ENCODE data around the gene TUBB1.

Gene TUBB1

DNA sequence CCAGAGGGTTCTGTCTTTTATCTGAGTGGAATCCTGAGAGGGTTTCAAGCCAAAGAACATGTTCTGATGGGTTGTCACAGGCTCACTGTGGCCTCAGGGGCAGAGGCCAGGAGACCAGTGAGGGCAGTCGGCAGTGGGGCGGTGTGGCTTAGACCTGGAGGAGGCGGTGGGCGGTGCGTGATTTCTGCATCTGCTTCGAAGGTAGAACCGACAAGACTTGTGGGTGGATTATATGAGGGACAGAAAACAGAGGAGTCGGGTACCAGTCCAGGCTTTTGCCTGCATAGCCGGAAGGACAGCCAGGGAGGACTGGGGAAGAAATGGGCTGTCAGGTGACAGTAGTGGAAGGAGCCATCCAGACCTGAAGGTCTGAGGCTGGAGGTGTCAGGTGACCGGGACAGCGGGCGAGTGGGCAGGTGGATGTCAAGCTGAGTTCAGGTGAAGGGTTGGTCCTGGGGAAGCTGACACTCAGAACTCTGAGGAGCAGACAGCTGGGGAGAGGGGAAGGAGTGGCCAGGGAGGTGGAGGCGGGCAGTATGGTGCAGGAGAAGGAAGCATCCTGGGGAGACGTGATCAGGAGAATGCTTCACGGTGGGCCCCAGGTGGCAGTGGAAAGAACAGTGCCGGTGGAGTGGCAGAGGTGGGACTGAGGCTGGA is 15.3 kb upstream of the TUBB1 start:
- H3K9me3 ChIP-seq (ENCODE audit: insufficient read depth, low read depth, low read length), result no peaks in the 10 kb centered on the region
- no peak for TF ChIP-seq EZH2phosphoT487 (IDR thresholded peaks at IDR 0.05; ENCODE audit: borderline replicate concordance)
- TF ChIP-seq, protein P1, sequence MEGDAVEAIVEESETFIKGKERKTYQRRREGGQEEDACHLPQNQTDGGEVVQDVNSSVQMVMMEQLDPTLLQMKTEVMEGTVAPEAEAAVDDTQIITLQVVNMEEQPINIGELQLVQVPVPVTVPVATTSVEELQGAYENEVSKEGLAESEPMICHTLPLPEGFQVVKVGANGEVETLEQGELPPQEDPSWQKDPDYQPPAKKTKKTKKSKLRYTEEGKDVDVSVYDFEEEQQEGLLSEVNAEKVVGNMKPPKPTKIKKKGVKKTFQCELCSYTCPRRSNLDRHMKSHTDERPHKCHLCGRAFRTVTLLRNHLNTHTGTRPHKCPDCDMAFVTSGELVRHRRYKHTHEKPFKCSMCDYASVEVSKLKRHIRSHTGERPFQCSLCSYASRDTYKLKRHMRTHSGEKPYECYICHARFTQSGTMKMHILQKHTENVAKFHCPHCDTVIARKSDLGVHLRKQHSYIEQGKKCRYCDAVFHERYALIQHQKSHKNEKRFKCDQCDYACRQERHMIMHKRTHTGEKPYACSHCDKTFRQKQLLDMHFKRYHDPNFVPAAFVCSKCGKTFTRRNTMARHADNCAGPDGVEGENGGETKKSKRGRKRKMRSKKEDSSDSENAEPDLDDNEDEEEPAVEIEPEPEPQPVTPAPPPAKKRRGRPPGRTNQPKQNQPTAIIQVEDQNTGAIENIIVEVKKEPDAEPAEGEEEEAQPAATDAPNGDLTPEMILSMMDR (conservative IDR thresholded peaks at IDR 0.05; ENCODE audit: low read length), result no peak
- H3K4me1 ChIP-seq (ENCODE audit: insufficient read depth, low read length, poor library complexity, severe bottlenecking), result peaks cover 13% of the 10 kb centered on the region
- H3K4me2 ChIP-seq (ENCODE audit: low read depth, low read length, poor library complexity, severe bottlenecking), result peak overlapping the region; percentile 59
- H3K4me3 ChIP-seq (ENCODE audit: low read length, poor library complexity, severe bottlenecking), result no peak overlapping the region
- H3F3A ChIP-seq (ENCODE audit: low read depth), result no peaks in the 10 kb centered on the region
- no peak overlapping the region for H2AFZ ChIP-seq (ENCODE audit: low read length)
- H3K79me2 ChIP-seq (ENCODE audit: insufficient read depth, low read length), result no peaks in the 10 kb centered on the region
- H3K36me3 ChIP-seq (ENCODE audit: insufficient read depth, low read length), result no peaks in the 10 kb centered on the region
- no peaks in the 10 kb centered on the region for H4K20me1 ChIP-seq (ENCODE audit: insufficient read depth, low read length, poor library complexity, severe bottlenecking)
- H3K27me3 ChIP-seq (ENCODE audit: insufficient read depth, low read length, poor library complexity, severe bottlenecking), result no peaks in the 10 kb centered on the region
- H3K9ac ChIP-seq (ENCODE audit: low read depth, low read length, poor library complexity, severe bottlenecking), result no peak overlapping the region
- H3K9me2 ChIP-seq (replicated peaks; ENCODE audit: low read depth, low read length), result no peaks in the 10 kb centered on the region

DNA sequence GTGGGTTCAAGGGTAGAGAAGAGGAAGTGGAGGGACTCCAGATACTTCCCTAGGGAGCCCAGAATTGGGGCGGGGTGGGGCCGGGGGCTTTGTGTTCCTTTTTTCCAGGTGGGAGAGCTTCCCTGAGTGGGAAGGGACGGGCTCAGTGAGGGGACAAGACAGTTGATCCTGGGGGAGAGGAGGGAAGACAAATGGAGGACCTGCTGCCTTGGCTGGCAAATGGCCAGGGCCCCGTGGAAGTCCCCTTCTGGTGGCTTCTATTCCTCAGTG is 14.8 kb upstream of the TUBB1 start:
- no peak overlapping the region; the same call in 1 of the 2 replicates for H2AFZ ChIP-seq (ENCODE audit: low read length)
- TF ChIP-seq, protein P1 (conservative IDR thresholded peaks at IDR 0.05; ENCODE audit: low read length), result no peak
- TF ChIP-seq EZH2phosphoT487 (IDR thresholded peaks at IDR 0.05; ENCODE audit: borderline replicate concordance), result no peak
- H3K9me2 ChIP-seq (replicated peaks; ENCODE audit: low read depth, low read length), result no peaks in the 10 kb centered on the region
- no peak overlapping the region for H3K9ac ChIP-seq (ENCODE audit: low read depth, low read length, poor library complexity, severe bottlenecking)
- H3K36me3 ChIP-seq (ENCODE audit: insufficient read depth, low read length), result no peaks in the 10 kb centered on the region
- peak overlapping the region; percentile 59 for H3K4me2 ChIP-seq (ENCODE audit: low read depth, low read length, poor library complexity, severe bottlenecking)
- peak overlapping the region; percentile 28 for H3K4me3 ChIP-seq (ENCODE audit: low read length, poor library complexity, severe bottlenecking)
- no peaks in the 10 kb centered on the region for H3K27me3 ChIP-seq (ENCODE audit: insufficient read depth, low read length, poor library complexity, severe bottlenecking)
- H3K79me2 ChIP-seq (ENCODE audit: insufficient read depth, low read length), result no peaks in the 10 kb centered on the region
- H3K9me3 ChIP-seq (ENCODE audit: insufficient read depth, low read depth, low read length), result no peaks in the 10 kb centered on the region
- H4K20me1 ChIP-seq (ENCODE audit: insufficient read depth, low read length, poor library complexity, severe bottlenecking), result no peaks in the 10 kb centered on the region
- no peaks in the 10 kb centered on the region for H3F3A ChIP-seq (ENCODE audit: low read depth)
- peaks cover 13% of the 10 kb centered on the region for H3K4me1 ChIP-seq (ENCODE audit: insufficient read depth, low read length, poor library complexity, severe bottlenecking)

DNA sequence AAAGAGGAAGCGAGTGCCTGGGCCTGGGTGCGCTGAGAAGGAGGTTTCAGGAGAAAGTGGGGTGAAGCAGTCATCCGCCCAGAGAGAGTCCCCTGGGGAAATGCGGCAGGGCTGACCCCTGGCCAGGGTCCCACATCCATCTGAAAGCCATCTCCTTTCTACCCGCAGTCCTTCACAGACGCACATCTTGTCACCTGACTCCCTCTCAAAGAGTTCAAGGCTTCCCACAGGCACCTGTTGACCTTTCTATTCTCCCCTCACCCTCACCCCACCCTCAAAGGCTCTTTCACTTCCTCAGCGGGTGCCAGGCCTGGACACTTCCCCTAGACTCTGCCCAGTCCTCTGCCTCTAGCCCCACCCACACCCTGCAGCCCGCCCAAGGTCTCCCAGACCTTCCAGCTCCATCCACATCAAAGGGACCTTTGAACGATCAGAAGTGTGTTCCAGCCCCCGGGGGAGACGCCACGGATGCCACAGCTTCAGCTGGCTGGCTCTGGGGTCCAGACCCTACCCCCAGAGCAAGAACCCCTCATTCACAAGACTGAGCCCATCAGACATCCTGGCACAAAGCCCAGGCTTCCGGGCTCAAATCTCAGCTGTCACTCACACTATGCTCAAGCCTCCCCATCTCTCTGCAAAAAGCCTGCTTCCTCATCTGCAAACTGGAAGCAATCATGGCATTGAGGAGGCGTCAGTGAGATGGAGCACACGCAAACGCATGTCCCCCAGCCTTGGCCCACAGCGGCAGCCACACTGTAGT is 14.3 kb upstream of the TUBB1 start:
- peak overlapping the region; percentile 28 for H3K4me3 ChIP-seq (ENCODE audit: low read length, poor library complexity, severe bottlenecking)
- H3F3A ChIP-seq (ENCODE audit: low read depth), result no peaks in the 10 kb centered on the region
- no peaks in the 10 kb centered on the region for H3K36me3 ChIP-seq (ENCODE audit: insufficient read depth, low read length)

More for the DNA sequence above, 14.3 kb upstream of the TUBB1 start:
- TF ChIP-seq, protein P1 (conservative IDR thresholded peaks at IDR 0.05; ENCODE audit: low read length), result no peak
- TF ChIP-seq EZH2phosphoT487 (IDR thresholded peaks at IDR 0.05; ENCODE audit: borderline replicate concordance), result no peak
- Histone ChIP-seq H2AFZ (ENCODE audit: low read length) (peak overlapping the region; percentile 68; the same call in 1 of the 2 replicates), H3K27me3 (ENCODE audit: insufficient read depth, low read length, poor library complexity, severe bottlenecking) (no peaks in the 10 kb centered on the region), H4K20me1 (ENCODE audit: insufficient read depth, low read length, poor library complexity, severe bottlenecking) (no peaks in the 10 kb centered on the region), H3K4me2 (ENCODE audit: low read depth, low read length, poor library complexity, severe bottlenecking) (peak overlapping the region; percentile 59), H3K9me3 (ENCODE audit: insufficient read depth, low read depth, low read length) (no peaks in the 10 kb centered on the region), H3K4me1 (ENCODE audit: insufficient read depth, low read length, poor library complexity, severe bottlenecking) (peaks cover 13% of the 10 kb centered on the region), H3K79me2 (ENCODE audit: insufficient read depth, low read length) (no peaks in the 10 kb centered on the region), H3K9me2 (replicated peaks; ENCODE audit: low read depth, low read length) (no peaks in the 10 kb centered on the region), H3K9ac (ENCODE audit: low read depth, low read length, poor library complexity, severe bottlenecking) (no peak overlapping the region)

Data from Loucy (cell line).